Measurements from ENCODE around the gene PLEKHH1.

PLEKHH1 gene

GRCh38 chr14:67567654-67568053, 34.6 kb downstream of the PLEKHH1 start:
- H3K4me3 ChIP-seq (ENCODE audit: low read depth, low read length) = no peak overlapping the region
- no peak for TF ChIP-seq CTCF (IDR thresholded peaks at IDR 0.05; ENCODE audit: control insufficient read depth, extremely low read depth, insufficient read depth)
- DNase-seq (ENCODE audit: low read depth) = no peak

GRCh38 chr14:67569011-67569650, 36.0 kb downstream of the PLEKHH1 start:
- DNase-seq (ENCODE audit: low read depth) = no peak
- H3K4me3 ChIP-seq (ENCODE audit: low read depth, low read length) = no peak overlapping the region
- TF ChIP-seq CTCF (IDR thresholded peaks at IDR 0.05; ENCODE audit: control insufficient read depth, extremely low read depth, insufficient read depth) = no peak

- DNase-seq (ENCODE audit: low read depth) = no peak
- TF ChIP-seq CTCF (IDR thresholded peaks at IDR 0.05; ENCODE audit: control insufficient read depth, extremely low read depth, insufficient read depth) = no peak
These were observed 36.7 kb downstream of the PLEKHH1 start for GRCh38 chr14:67569651-67570290.

GRCh38 chr14:67570453-67570852, 37.4 kb downstream of the PLEKHH1 start:
- no peak for DNase-seq (ENCODE audit: low read depth)
- H3K4me3 ChIP-seq (ENCODE audit: low read depth, low read length) = no peak overlapping the region
- TF ChIP-seq CTCF (IDR thresholded peaks at IDR 0.05; ENCODE audit: control insufficient read depth, extremely low read depth, insufficient read depth) = no peak

More at GRCh38 chr14:67569651-67570290, 36.7 kb downstream of the PLEKHH1 start:
- H3K4me3 ChIP-seq (ENCODE audit: low read depth, low read length) = no peak overlapping the region

- peak; percentile 93 for TF ChIP-seq CTCF (IDR thresholded peaks at IDR 0.05; ENCODE audit: control insufficient read depth, extremely low read depth, insufficient read depth)
- no peak overlapping the region for H3K4me3 ChIP-seq (ENCODE audit: low read depth, low read length)
- peak; percentile 22 for DNase-seq (ENCODE audit: low read depth)
These were observed 38.3 kb downstream of the PLEKHH1 start for GRCh38 chr14:67571275-67571990.

- TF ChIP-seq CTCF (IDR thresholded peaks at IDR 0.05; ENCODE audit: control insufficient read depth, extremely low read depth, insufficient read depth) = no peak
- no peak for DNase-seq (ENCODE audit: low read depth)
- no peak overlapping the region for H3K4me3 ChIP-seq (ENCODE audit: low read depth, low read length)
These were observed 38.9 kb downstream of the PLEKHH1 start for GRCh38 chr14:67571991-67572323.
